Measurements from ENCODE around the gene SPRY2. TPM values are rescaled to one million over a fixed set of nuclear protein-coding genes. Genes with fewer than 3 reads are reported as not detected.
A peak's percentile ranks its signal among the peaks of the same experiment; 100 is the strongest.

Gene SPRY2
- total RNA-seq (2021) (9.2 and 10.3 TPM in 2 replicates), Bru-seq, nascent RNA (percentile 80 among the genes with signal in this experiment), BruChase-seq, experiment 1, labeled RNA remaining after a 2-hour chase (percentile 60 among the genes with signal in this experiment), BruChase-seq, experiment 2, labeled RNA remaining after a 6-hour chase (percentile 53 among the genes with signal in this experiment)
- long read RNA-seq, transcript SPRY2-202 (2 exons, 2,111 nt), result major isoform, 7 of 11 reads
- long read RNA-seq, partial matches to known transcripts, result 0 of 11 reads
- long read RNA-seq, other reads (novel, unspliced or antisense), result 4 of 11 reads

GRCh38 chr13:80341101-80341755 lies at the start of gene SPRY2:
Gene SPRY2, minus strand, starts transcription at chr13:80341126. Its CDS starts 3,421 bp downstream, at chr13:80337705.
- CTCF ChIA-PET, result interaction anchor here (0.5 to 2.0 kb wide), 5 partner anchors 16 to 939 kb away, joined by 3 to 10 read pairs (median 5); no protein-coding TSS in a partner anchor
- TF ChIP-seq CTCF (conservative IDR thresholded peaks at IDR 0.05; ENCODE audit: low read depth, low read length) (no peak), EZH2 (IDR thresholded peaks at IDR 0.05; ENCODE audit: borderline replicate concordance, low read depth, low read length, poor library complexity, severe bottlenecking) (no peak)
- BruUV-seq (replicated peaks), result no TSS peak

GRCh38 chr13:80390338-80390737 lies 49.4 kb upstream of the SPRY2 start:
- H3K9me3 ChIP-seq (ENCODE audit: low read depth, low read length, poor library complexity, severe bottlenecking), result peaks cover 12% of the 10 kb centered on the region
- ChIA-PET CTCF (no interaction called here), POLR2A (ENCODE audit: low non-redundant PET) (no interaction called here)
- H3K27me3 ChIP-seq (replicated peaks; ENCODE audit: insufficient read depth, low read depth, low read length, poor library complexity), result peaks cover 11% of the 10 kb centered on the region
- TF ChIP-seq CTCF (conservative IDR thresholded peaks at IDR 0.05; ENCODE audit: low read depth, low read length) (no peak), EZH2 (IDR thresholded peaks at IDR 0.05; ENCODE audit: borderline replicate concordance, low read depth, low read length, poor library complexity, severe bottlenecking) (no peak)
- H3K27ac ChIP-seq (ENCODE audit: low read depth, low read length, poor library complexity, severe bottlenecking), result no peak overlapping the region
- no TSS peak for BruUV-seq (replicated peaks)
- H3K36me3 ChIP-seq (ENCODE audit: insufficient read depth, low read length, poor library complexity, severe bottlenecking), result no peaks in the 10 kb centered on the region
- intact Hi-C loops (cut with micrococcal nuclease; ENCODE audit: unreplicated experiment), result no loop called here
- no peaks in the 10 kb centered on the region for H3K4me1 ChIP-seq (ENCODE audit: insufficient read depth, low read length, poor library complexity, severe bottlenecking)
- no peak overlapping the region for H3K4me3 ChIP-seq (ENCODE audit: low read depth, low read length, poor library complexity, severe bottlenecking)
- no peak for DNase-seq (ENCODE audit: low spot score)

More at GRCh38 chr13:80341101-80341755, at the start of gene SPRY2:
- Histone ChIP-seq H3K36me3 (ENCODE audit: insufficient read depth, low read length, poor library complexity, severe bottlenecking) (peaks cover 7% of the 10 kb centered on the region), H3K27me3 (replicated peaks; ENCODE audit: insufficient read depth, low read depth, low read length, poor library complexity) (no peaks in the 10 kb centered on the region), H3K4me3 (ENCODE audit: low read depth, low read length, poor library complexity, severe bottlenecking) (peak within 1 kb of the TSS; percentile 90), H3K27ac (ENCODE audit: low read depth, low read length, poor library complexity, severe bottlenecking) (peak within 1 kb of the TSS; percentile 87), H3K4me1 (ENCODE audit: insufficient read depth, low read length, poor library complexity, severe bottlenecking) (peaks cover 11% of the 10 kb centered on the region), H3K9me3 (ENCODE audit: low read depth, low read length, poor library complexity, severe bottlenecking) (no peaks in the 10 kb centered on the region)
- intact Hi-C loops (cut with micrococcal nuclease; ENCODE audit: unreplicated experiment), result loop anchor here (5.0 to 10.0 kb wide), 4 partner anchors 104 to 584 kb away; no protein-coding TSS in a partner anchor
- POLR2A ChIA-PET (ENCODE audit: low non-redundant PET), result interaction anchor here (0.6 kb wide), 3 partner anchors 65 to 96 kb away, joined by 3 read pairs; no protein-coding TSS in a partner anchor
- DNase-seq (ENCODE audit: low spot score), result peak; percentile 97

- no peak overlapping the region for H3K4me3 ChIP-seq (ENCODE audit: low read depth, low read length, poor library complexity, severe bottlenecking)
- ChIA-PET POLR2A (ENCODE audit: low non-redundant PET) (no interaction called here), CTCF (no interaction called here)
- intact Hi-C loops (cut with micrococcal nuclease; ENCODE audit: unreplicated experiment), result no loop called here
- H3K9me3 ChIP-seq (ENCODE audit: low read depth, low read length, poor library complexity, severe bottlenecking), result peaks cover 9% of the 10 kb centered on the region
- H3K27me3 ChIP-seq (replicated peaks; ENCODE audit: insufficient read depth, low read depth, low read length, poor library complexity), result peaks cover 15% of the 10 kb centered on the region
- no TSS peak for BruUV-seq (replicated peaks)
- no peaks in the 10 kb centered on the region for H3K4me1 ChIP-seq (ENCODE audit: insufficient read depth, low read length, poor library complexity, severe bottlenecking)
- TF ChIP-seq EZH2 (IDR thresholded peaks at IDR 0.05; ENCODE audit: borderline replicate concordance, low read depth, low read length, poor library complexity, severe bottlenecking) (no peak), CTCF (conservative IDR thresholded peaks at IDR 0.05; ENCODE audit: low read depth, low read length) (no peak)
- H3K36me3 ChIP-seq (ENCODE audit: insufficient read depth, low read length, poor library complexity, severe bottlenecking), result no peaks in the 10 kb centered on the region
- no peak for DNase-seq (ENCODE audit: low spot score)
- H3K27ac ChIP-seq (ENCODE audit: low read depth, low read length, poor library complexity, severe bottlenecking), result no peak overlapping the region
These were observed 48.4 kb upstream of the SPRY2 start for GRCh38 chr13:80389073-80390038.
